ENCODE data around the gene DAPP1.
"Not testable (repeated sequence)": the region's sequence is repeated elsewhere in the genome, so short reads cannot be mapped to it uniquely, and the experiment has no call there.

DAPP1 gene, protein sequence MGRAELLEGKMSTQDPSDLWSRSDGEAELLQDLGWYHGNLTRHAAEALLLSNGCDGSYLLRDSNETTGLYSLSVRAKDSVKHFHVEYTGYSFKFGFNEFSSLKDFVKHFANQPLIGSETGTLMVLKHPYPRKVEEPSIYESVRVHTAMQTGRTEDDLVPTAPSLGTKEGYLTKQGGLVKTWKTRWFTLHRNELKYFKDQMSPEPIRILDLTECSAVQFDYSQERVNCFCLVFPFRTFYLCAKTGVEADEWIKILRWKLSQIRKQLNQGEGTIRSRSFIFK

DNA sequence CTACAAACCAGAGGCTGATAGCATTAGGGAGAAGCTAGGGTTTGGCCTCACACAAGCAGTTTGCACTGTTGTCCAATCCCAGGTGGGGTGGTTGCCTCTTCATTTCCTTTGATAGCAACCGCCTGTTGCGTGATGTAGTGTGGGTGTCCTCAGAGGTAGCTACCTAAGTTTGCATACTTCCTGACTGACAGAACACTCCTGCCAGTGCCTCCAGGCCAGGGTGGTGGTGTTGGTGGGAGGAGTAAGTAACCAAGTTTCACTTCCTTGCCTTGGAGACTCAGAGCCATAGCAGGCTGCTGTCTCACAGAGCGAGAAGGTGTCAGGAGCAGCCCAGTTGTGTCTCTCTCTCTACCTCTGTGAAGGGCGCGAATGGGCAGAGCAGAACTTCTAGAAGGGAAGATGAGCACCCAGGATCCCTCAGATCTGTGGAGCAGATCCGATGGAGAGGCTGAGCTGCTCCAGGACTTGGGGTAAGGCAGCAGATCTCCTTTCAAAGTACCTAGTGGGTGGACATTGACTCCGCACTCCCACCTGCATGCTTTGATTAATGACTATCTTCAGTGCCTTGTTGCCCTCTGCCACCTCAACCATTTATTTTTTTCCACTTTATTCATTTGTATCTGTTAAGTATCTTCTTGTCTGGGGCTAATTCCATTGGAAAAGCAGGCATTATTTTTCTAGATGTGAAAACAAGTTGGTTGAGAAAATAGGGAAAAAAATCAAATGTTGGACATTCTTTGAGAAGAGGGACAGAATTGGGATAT, at the start of gene DAPP1:
Gene DAPP1, plus strand, starts transcription at position 283 of the 764 bp plus-strand sequence. Its CDS starts 87 bp downstream, at position 370.
- in situ Hi-C loops (cut with HindIII; ENCODE audit: low sequenced_read_pairs), result no loop called here

DNA sequence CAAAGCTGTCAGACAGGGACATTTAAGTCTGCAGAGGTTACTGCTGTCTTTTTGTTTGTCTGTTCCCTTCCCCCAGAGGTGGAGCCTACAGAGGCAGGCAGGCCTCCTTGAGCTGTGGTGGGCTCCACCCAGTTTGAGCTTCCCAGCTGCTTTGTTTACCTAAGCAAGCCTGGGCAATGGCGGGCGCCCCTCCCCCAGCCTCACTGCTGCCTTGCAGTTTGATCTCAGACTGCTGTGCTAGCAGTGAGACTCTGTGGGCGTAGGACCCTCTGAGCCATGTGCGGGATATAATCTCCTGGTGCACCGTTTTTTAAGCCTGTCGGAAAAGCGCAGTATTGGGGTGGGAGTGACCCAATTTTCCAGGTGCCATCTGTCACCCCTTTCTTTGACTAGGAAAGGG, 45.8 kb upstream of the DAPP1 start:
- in situ Hi-C loops (cut with HindIII; ENCODE audit: low sequenced_read_pairs), result not testable (repeated sequence)

DNA sequence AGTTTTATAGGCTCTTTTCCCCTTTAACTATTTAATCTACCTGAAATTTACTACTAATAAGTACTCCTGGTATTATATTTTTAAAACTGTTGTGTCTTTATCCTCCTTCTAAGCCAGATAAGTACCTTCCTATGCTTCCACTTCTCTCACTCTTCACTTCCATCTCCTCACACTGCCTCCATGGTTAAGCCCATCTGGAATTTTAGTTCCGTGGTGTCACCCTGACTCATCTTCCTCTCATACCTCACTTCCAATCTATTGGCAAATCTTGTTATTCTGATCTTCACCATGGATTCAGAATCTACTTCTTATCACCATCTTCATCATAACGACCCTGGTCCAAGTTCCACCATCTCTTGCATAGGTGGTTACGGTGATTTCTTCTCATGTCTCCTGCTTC, 32.7 kb upstream of the DAPP1 start:
- in situ Hi-C loops (cut with HindIII; ENCODE audit: low sequenced_read_pairs), result no loop called here

DNA sequence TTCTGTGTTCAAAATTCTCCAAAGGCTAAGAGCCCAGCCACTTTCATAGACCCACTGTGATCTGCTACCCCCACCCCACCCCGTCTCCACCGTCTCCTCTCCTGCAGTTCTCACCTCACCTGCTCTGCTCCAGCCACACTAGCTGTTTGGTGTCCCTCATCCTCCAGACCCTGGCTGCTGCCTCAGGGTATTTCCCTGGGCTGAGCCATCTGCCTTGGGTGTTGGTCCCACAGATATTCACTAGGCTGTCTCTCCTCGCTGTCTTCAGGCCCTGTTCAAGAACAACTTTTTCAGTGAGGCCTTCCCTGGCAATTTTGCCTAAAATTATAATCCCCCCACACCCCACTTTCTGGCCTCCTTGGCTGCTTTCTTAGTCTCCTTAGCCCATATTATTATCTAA, 31.8 kb upstream of the DAPP1 start:
- in situ Hi-C loops (cut with HindIII; ENCODE audit: low sequenced_read_pairs), result no loop called here

DNA sequence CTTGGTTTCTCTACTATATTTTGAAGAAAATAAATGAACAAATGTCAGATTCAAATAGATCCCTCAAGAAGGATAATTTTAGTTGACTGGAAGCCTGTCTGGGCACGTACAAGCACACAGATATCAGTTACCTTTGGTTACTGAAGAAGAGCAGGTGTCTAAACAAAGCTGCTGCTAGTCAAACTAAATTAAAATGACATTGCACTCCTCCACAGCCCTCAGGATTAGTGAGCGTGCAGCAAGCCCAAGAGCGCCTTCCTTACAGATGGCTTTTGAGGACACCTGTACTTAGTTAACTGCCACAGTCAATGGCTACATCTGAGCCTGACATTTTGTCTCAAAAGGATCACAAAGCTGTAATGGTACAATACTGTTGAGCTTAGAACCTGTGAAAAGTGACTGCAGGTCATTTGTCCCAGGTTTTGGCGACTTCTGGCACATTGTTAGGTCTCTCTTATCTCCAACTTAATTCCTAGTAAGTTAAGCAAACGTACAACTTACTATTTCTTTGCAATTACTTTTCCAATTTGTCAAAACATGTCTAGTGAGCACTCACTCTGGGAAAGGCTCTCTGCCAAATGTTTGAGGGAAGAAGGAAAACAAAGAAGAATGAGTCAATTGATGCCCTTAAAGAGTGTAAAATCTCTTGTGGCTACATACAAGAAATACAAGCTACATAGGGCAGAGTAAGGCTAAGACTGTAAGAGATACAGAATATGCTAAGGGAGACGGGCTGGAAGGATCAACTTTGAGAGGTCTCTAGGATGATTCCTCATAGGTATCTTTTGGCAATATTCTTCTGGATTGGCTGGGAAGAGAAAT, 25.6 kb upstream of the DAPP1 start:
- in situ Hi-C loops (cut with HindIII; ENCODE audit: low sequenced_read_pairs), result no loop called here

DNA sequence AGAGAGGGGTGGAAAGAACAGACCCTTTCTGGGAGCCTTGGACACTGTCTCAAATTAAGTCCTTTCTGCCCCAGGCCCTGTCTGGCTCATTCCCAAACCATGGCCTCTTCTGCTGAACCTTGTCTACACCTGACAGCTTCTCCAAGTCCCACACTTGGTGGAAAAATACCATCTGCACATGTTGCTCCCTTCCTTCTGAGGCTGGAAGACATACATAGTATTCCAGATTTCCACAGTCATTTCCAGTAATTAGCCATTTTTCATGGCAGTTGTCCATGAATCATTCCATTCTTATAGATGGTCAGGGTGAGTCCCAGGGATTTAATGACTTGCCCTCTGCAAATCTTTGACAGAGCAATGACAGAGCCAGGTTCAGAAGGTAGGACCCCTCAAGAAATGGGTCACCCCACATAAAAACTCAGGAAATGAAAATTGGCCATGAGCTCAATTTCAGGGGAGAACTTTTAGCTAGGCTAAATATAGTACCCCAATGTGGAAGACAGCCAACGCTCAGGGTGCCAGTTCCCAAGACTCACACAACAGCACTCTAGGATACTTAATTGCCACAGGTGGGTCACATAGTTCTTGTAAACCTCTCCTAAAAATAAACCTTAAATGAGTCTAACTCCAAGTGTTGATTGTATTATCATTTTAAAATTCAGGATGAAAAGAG, 16.2 kb upstream of the DAPP1 start:
- in situ Hi-C loops (cut with HindIII; ENCODE audit: low sequenced_read_pairs), result no loop called here

DNA sequence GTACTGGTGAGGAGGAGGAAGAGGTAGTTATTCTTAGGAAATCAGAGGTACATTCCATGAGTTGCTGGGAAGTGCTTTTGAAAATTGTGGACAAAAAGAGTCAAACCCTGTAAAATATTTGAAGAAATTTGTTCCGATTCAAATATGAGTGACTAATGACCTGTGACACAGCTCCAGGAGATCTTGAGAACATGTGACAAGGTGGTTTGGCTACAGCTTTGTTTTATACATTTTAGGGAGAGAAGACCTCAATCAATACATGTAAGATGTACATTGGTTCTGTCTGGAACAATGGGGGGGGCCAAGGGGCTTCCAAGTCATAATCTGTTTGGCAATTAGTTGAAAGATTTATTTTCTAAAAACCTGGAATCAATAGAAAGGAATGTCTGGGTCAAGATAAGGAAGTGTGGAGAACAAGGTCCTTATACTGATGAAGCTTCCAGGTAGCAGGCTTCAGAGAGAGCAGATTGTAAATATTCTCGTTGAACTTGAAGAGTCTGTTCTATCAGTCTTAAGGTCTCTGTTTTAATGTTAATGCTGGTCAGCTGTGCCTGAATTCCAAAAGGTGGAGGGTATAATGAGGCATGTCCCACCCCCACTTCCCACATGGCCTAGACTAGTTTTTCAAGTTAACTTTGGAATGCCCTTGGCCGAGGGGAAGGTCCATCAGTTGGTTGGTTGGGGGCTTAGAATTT, 15.5 kb upstream of the DAPP1 start:
- in situ Hi-C loops (cut with HindIII; ENCODE audit: low sequenced_read_pairs), result no loop called here

DNA sequence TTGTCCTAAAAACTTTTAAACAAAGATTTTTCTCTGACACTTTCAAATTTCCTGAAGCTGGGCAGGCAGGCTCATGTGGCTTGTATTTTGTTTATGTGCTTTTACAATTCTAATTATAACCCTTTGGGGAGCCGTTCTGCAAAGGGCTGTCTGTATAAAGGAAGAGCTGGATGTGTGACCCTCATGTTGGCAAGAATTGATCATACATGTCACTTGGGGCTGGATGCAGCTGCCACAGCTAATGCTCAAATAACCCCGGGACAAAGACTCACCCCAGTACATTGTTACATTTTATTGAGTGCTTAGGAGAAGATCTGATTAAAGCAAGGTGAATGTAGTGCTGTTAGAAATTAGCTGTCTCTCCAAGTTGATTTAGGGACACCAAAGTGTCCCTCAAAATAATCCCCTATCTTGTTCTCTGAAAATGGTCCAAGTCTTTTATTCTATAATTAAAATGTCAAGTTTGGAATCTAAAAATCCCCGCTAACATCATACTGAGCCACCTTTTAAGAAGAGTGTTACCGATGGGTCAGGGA, 13.0 kb upstream of the DAPP1 start:
- in situ Hi-C loops (cut with HindIII; ENCODE audit: low sequenced_read_pairs), result no loop called here

DNA sequence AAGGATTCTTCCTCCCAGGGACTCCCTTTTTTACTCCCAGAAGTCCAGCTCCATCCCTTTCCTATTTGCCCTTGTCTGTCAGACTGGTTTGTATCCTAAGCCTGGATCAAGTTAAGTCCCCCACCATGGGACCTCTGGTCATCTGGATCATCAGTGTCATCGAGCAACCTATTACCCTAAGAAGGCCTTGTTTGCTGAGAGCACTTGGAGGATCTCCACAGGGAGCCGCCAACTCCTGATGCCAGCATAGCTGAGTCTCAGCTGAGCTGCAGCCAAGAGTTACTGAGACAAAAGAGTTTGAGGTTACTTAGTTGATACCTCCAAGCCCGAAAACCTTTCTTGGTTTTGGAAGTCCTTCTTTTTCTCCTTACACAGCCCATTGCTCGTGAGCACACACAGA, 10.1 kb upstream of the DAPP1 start:
- in situ Hi-C loops (cut with HindIII; ENCODE audit: low sequenced_read_pairs), result no loop called here

DNA sequence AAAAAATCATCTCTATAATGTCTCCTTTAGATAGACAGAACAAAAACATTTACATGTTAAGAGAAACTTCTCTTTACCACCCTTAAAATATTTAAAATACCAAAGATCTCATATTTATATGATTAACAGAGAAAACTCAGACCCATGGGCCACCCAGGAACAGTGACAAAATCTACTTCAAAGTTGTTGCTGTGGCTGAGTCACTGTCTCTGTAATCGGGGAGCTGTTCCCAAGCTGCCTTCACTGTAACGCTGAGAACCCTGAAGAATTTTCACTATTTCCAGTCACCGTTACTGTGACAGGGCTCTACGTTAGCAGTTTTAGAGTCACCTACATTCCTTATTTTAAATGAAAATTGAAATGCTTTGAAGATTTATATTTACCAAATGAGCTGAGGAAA, 9.0 kb upstream of the DAPP1 start:
- in situ Hi-C loops (cut with HindIII; ENCODE audit: low sequenced_read_pairs), result no loop called here

DNA sequence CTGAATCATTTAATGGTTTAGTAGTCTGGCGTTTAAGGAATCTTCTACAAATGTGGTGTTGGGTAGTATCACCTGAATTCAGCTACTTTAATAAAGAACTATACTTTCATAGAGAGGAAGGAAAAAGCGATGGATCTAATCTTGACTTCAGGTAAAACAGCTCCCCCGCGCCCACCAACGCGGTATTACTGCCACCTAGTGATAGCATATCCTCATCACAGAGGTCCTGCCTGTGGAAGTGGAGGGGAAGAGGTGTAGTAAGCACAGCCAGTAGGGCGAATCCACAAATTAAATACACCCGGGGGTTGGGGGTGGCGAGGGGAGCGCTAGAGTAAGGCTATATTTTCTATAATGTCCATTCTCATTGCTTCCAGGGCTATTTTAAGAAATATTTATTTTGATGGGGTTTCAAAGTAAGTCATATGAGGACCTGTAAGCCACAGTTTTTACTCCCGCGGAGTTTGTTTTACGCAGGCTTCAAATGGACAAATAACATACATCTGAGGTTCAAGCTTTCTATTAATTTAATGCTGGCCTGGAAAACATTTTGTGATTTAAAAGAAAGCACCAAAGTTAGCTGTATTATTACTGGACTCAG, 8.3 kb upstream of the DAPP1 start:
- in situ Hi-C loops (cut with HindIII; ENCODE audit: low sequenced_read_pairs), result no loop called here

DNA sequence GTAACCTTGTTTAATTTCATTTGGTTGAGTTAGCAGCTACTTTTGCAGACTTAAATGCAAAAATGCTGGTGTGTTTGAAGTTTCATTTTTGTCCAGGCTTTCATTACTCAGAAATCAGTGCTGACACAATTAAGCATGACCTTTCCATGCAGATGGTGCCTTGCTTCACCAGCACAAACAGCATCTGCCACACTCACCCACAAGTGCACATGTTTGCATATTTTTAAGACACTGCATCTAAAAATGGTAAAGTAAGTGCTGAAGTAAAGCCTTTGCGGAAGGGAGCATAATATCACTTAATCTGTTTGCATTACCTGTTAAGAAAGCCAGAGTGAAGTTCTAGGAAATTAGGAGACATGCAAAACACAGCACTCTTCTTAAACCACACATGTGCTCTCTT, 7.3 kb upstream of the DAPP1 start:
- in situ Hi-C loops (cut with HindIII; ENCODE audit: low sequenced_read_pairs), result no loop called here

DNA sequence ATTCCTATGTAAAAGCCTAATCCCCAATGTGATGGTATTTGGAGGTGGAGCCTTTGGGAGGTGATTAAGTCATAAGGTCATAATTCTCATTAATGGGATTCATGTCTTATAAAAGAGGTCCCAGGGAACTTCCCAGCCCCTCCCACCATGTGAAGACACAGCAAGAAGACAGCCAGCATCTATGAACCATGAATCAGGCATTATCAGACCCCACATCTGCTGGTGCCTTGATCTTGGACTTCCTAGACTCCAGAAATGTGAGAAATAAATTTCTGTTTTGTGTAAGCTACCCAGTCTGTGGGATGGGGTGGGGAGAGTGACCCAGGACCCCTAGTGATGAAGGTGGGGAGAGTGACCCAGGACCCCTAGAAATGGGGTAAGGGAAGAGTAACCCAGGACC, 6.1 kb upstream of the DAPP1 start:
- in situ Hi-C loops (cut with HindIII; ENCODE audit: low sequenced_read_pairs), result no loop called here

DNA sequence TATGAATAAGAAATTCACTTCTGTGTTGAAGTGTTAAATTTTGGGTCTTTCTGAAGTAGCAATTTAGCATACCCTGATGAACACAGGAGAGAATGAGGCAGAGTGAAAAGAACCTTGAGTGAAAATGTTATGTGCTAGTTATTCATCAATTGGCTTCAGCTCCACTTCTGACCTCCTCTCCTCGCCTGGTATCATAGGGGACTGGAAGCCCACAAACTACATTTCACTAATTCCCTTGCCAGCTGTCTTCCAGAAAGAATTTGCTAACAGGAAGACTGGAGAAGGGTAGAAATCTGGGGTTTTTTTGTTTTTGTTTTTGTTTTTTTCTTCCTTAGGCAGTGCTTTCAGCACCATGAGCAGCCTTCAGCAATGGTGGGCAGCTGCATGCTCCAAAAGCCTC, 5.5 kb upstream of the DAPP1 start:
- in situ Hi-C loops (cut with HindIII; ENCODE audit: low sequenced_read_pairs), result no loop called here

DNA sequence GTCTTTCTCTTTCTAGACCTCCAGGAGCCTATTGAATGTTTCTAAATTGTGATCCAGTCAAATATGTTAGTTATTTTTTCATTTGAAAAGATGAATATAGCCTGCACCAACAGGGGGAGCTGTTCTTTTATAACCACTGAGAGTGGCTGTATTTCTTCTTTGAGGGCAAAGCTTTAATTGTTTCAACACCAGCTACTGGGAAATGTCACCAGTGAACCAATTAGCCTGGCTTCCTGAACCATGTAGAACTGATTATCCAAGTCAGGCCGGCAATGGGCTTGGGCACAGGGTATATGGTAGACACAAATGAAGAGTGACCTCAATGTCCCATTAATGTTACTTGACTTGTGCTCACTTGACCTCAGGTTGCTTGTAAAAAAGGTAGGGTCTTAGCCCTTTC, 4.8 kb upstream of the DAPP1 start:
- in situ Hi-C loops (cut with HindIII; ENCODE audit: low sequenced_read_pairs), result no loop called here

DNA sequence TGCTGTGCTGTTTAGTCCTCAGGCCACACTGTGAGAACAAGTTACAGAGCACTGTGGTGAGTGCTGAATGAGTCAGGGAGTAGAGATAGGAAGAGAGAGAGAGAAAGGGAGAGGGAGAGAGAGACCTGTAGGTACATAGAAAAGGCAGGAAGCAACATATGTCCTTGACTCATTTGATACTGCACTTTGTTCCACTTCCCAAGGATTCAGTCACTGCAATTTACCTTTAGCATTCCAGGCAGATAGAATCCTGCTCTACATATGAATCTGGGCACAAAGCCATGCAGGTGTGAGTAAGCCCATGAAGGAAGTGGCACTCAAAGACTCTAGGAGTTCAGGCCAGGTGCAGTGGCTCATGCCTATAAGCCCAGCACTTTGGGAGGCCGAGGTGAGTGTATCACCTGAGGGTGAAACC, 1.0 kb upstream of the DAPP1 start:
- in situ Hi-C loops (cut with HindIII; ENCODE audit: low sequenced_read_pairs), result no loop called here

DNA sequence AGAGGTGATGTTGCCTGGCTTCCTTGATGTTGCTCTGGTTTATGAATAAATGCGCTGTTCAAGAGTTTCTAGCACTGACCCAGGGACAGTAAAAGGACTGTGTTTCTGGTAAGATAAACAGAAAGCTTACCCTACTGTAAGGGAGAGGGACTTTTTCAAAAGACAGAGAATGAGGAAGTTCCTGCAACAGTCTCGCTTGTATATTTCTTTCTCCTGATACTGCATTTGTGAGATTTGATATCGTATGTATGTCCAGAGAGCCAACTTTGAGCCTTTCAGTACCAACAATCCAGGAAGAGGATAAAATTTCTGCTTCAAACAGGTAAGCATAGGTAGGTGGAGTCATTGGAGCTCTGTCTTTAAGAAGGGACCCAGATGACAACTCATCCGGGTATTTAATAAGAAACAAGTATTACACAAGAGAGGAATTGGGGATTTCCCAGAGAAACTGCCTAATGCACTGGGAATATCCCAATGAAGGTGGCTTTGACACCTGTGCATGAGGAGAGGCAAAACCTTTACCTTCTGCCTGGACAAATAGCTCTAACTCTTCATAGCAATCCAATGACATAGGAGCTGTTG, 773 bp downstream of the DAPP1 start:
- in situ Hi-C loops (cut with HindIII; ENCODE audit: low sequenced_read_pairs), result no loop called here

DNA sequence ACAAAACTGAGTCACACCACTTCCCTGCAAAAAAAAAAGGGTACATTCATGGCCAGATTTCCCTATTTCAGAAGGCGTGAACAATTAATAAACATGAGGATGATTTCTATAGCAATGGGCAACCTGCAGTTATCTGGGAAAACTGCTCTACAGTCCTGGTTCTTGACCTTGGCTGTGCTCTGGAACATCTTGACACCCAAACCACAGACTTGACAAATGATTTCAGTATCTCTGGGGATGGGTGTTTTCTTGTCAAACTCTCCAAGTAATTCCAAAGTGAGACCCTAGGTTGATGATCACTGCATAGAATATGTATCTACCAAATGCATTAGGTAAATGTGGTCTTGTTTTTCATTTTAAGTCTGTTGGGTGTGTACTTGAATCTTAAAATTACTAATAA, 2.0 kb downstream of the DAPP1 start:
- in situ Hi-C loops (cut with HindIII; ENCODE audit: low sequenced_read_pairs), result no loop called here

DNA sequence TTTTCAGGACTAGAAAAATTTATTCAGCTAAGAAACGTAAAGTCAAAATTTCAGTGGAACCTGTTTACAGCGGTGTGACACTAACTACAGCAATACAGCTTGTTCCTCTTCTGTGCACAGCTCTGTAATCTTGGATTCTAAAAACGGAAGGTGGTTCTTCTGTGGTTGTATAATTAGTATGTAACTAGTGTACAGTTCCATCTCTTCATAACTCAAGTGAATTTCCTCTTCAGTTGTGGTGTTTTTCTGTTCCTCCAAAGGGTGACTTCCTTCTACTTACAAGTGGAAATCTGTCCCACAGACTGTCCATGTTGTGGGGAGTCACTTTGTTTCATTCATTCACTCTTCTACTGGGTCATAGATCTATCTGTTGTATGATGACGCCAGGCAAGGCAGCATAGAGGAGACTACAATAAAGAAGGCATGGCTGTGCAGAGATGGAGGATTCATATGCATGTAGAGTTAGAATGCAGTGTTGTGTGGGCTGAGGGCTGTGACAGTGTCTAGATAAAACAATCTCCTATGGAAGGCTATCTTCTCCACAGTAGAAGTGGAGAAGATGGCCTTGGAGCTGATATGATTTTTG, 5.4 kb downstream of the DAPP1 start:
- in situ Hi-C loops (cut with HindIII; ENCODE audit: low sequenced_read_pairs), result no loop called here
